HepG2 (cell line): Measurements from ENCODE around the gene CFI. TPM values are rescaled to one million over a fixed set of nuclear protein-coding genes. Genes with fewer than 3 reads are reported as not detected.

ENCODE experiments used
- ATRX ChIP-seq: sonication (generic); formaldehyde crosslinking; IDR thresholded peaks from 2 replicates; pipeline ENCODE4 v1.4.0; 2020; ENCODE audit warnings: missing genetic modification reagents, borderline replicate concordance
- MYNN ChIP-seq: sonication (generic); formaldehyde crosslinking; IDR thresholded peaks from 2 replicates; pipeline ENCODE4 v1.4.0; 2020; ENCODE audit warnings: mild to moderate bottlenecking, low read depth, missing genetic modification reagents
- PBX2 ChIP-seq: IDR thresholded peaks from 2 replicates; pipeline ENCODE4 v1.6.1; 2016; ENCODE audit warnings: control low read depth
- POGZ ChIP-seq: sonication (generic); formaldehyde crosslinking; IDR thresholded peaks from 2 replicates; pipeline ENCODE4 v1.4.0; 2020; ENCODE audit warnings: mild to moderate bottlenecking, missing genetic modification reagents
- SMAD1 ChIP-seq: sonication (generic); formaldehyde crosslinking; IDR thresholded peaks from 2 replicates; pipeline ENCODE4 v1.4.0; 2020; ENCODE audit warnings: missing genetic modification reagents, low read depth, mild to moderate bottlenecking, borderline replicate concordance
- SP140L ChIP-seq: sonication (generic); formaldehyde crosslinking; IDR thresholded peaks from 2 replicates; pipeline ENCODE4 v1.4.0; 2020; ENCODE audit warnings: missing genetic modification reagents, borderline replicate concordance
- TAF1 ChIP-seq: sonication (generic); formaldehyde crosslinking; IDR thresholded peaks from 2 replicates; pipeline ENCODE4 v1.4.0; 2020; ENCODE audit warnings: missing genetic modification reagents
- TBX2 ChIP-seq: sonication (generic); formaldehyde crosslinking; IDR thresholded peaks from 2 replicates; pipeline ENCODE4 v1.5.0; 2020; ENCODE audit warnings: missing genetic modification reagents, mild to moderate bottlenecking, borderline replicate concordance
- ZBTB25 ChIP-seq: IDR thresholded peaks from 2 replicates; pipeline ENCODE4 v1.6.1; 2018; ENCODE audit warnings: missing genetic modification reagents
- ZBTB4 ChIP-seq: sonication (generic); formaldehyde crosslinking; IDR thresholded peaks from 2 replicates; pipeline ENCODE4 v1.4.0; 2020; ENCODE audit warnings: missing genetic modification reagents, mild to moderate bottlenecking, borderline replicate concordance
- ZNF10 ChIP-seq: sonication (generic); formaldehyde crosslinking; IDR thresholded peaks from 2 replicates; pipeline ENCODE4 v1.4.0; 2020; ENCODE audit warnings: mild to moderate bottlenecking, low read depth, missing genetic modification reagents, borderline replicate concordance
- ZNF180 ChIP-seq: sonication (generic); formaldehyde crosslinking; IDR thresholded peaks from 2 replicates; pipeline ENCODE4 v1.4.0; 2020; ENCODE audit warnings: low read depth, missing genetic modification reagents, borderline replicate concordance
- ZNF280D ChIP-seq: sonication (generic); formaldehyde crosslinking; IDR thresholded peaks from 2 replicates; pipeline ENCODE4 v1.5.1; 2020; ENCODE audit warnings: mild to moderate bottlenecking, missing genetic modification reagents
- ZNF512B ChIP-seq: sonication (generic); formaldehyde crosslinking; IDR thresholded peaks from 2 replicates; pipeline ENCODE4 v1.5.1; 2020; ENCODE audit warnings: missing genetic modification reagents, mild to moderate bottlenecking, borderline replicate concordance
- ZNF749 ChIP-seq: sonication (generic); formaldehyde crosslinking; IDR thresholded peaks from 2 replicates; pipeline ENCODE4 v1.8.0; 2022; ENCODE audit warnings: mild to moderate bottlenecking, missing genetic modification reagents, moderate library complexity, borderline replicate concordance
- polyA plus RNA-seq, 8 experiments: library from polyadenylated mRNA; depleted of rRNA in 3 of 8; stranded (reverse) in 7 of 8; unstranded in 1 of 8; fragments of >200 nt; fragmentation: Illumina TruSeq in 4 of 8; extraction: Trizol in 4 of 8; gene quantifications; 2 replicates each; pipeline versions ENCODE4 v1.2.1 to v1.2.3, GENCODE V29; 2011 to 2016; ENCODE audit warnings: low read depth in 4 of 8, missing spikeins in 1 of 8, mixed read lengths in 1 of 8; ENCODE audit not compliant: insufficient read depth in 1 of 8
- total RNA-seq, 5 experiments: library from RNA; depleted of rRNA; stranded (reverse); fragments of >200 nt; fragmentation: Illumina TruSeq; extraction: Trizol; gene quantifications; 2 replicates each; pipeline ENCODE4 v1.2.3, GENCODE V29; 2016; ENCODE audit warnings: low read depth in 1 of 5

Gene CFI
- total and polyA plus RNA-seq, 2 of the 13 experiments (the other 11 are each of a cell fraction or from before 2014, with no cell fraction given): 284 to 337 TPM

GRCh38 chr4:109729718-109730618 is 71.8 kb downstream of the CFI start, which contains the start of gene PLA2G12A (continued):
- TF ChIP-seq ZNF280D (CRISPR knock-in tag): peak; percentile 59; the same call in 1 of the 2 replicates
- TF ChIP-seq ZNF512B: 0 out of 2 replicates have a peak, but pooled peaks have one; percentile 19
- no peak for TF ChIP-seq SP140L (CRISPR knock-in tag)
- TF ChIP-seq ZNF180: no peak
- TF ChIP-seq ZBTB4 (CRISPR knock-in tag): 0 out of 2 replicates have a peak, but pooled peaks have one; percentile 67
- no peak for TF ChIP-seq ATRX (CRISPR knock-in tag)
- peak; percentile 55; the same call in 1 of the 2 replicates for TF ChIP-seq TAF1
- TF ChIP-seq PBX2 (CRISPR knock-in tag): no peak
- TF ChIP-seq SMAD1 (CRISPR knock-in tag): 0 out of 2 replicates have a peak, but pooled peaks have one; percentile 51
- no peak for TF ChIP-seq ZNF10 (CRISPR knock-in tag)
- TF ChIP-seq POGZ (CRISPR knock-in tag): peak; percentile 49; the same call in 1 of the 2 replicates
- peak; percentile 20; the same call in 1 of the 2 replicates for TF ChIP-seq ZBTB25 (CRISPR knock-in tag)
- peak; percentile 69; the same call in 1 of the 2 replicates for TF ChIP-seq TBX2 (CRISPR knock-in tag)
- peak; percentile 50; the same call in 1 of the 2 replicates for TF ChIP-seq MYNN (CRISPR knock-in tag)
- 0 out of 2 replicates have a peak, but pooled peaks have one; percentile 82 for TF ChIP-seq ZNF749 (CRISPR knock-in tag)
